Mucosa of descending colon (tissue), 3 donors: ENCODE results near the gene SLC35A5. TPM values are rescaled to one million over a fixed set of nuclear protein-coding genes. Genes with fewer than 3 reads are reported as not detected.

ENCODE experiments used
- ATAC-seq: fragments of 200-7000 bp; cut with Tn5 transposase; one replicate; pipeline ENCODE4 v1.9.1; 2020; ENCODE audit warnings: mild to moderate bottlenecking, moderate library complexity
- DNase-seq, 3 donors: peaks; one replicate each; pipeline ENCODE4 v3.0.0-alpha.2; 2020
- H3K36me3 ChIP-seq: fragments of 200-600 bp; one replicate; pipeline ENCODE4 v1.8.0; 2021; ENCODE audit warnings: low read depth, mild to moderate bottlenecking
- H3K4me1 ChIP-seq: fragments of 200-600 bp; one replicate; pipeline ENCODE4 v1.8.0; 2021; ENCODE audit warnings: low read depth, mild to moderate bottlenecking
- H3K4me3 ChIP-seq: fragments of 200-600 bp; one replicate; pipeline ENCODE4 v1.8.0; 2021; ENCODE audit warnings: mild to moderate bottlenecking
- H3K9me3 ChIP-seq: fragments of 200-600 bp; one replicate; pipeline ENCODE4 v1.8.0; 2021; ENCODE audit warnings: mild to moderate bottlenecking
- intact Hi-C, 2 donors: fragments of 100-400 bp; cut with DNase I in 1 of 2; cut with micrococcal nuclease in 1 of 2; formaldehyde crosslinking; loops; one replicate each; pipeline versions ENCODE4 v1.11.0 to v1.11.1; 2022; cut with DNase I, micrococcal nuclease
- total RNA-seq, 3 donors: library from RNA; stranded (reverse); fragmentation: NEBNext Ultra II Directional in 2 of 3; extraction: Animal tissue kit (Norgen Biotek cat#: 25700) in 2 of 3; gene quantifications; one replicate each; pipeline versions ENCODE4 v1.2.1 to v1.2.4, GENCODE V29; 2021 to 2023
- TF ChIP-seq, protein P1 (sequence below): fragments of 200-600 bp; IDR thresholded peaks from one replicate; pipeline ENCODE4 v1.8.0; 2022; ENCODE audit warnings: antibody characterized with exemption, mild to moderate bottlenecking
- donor health status: DM: no; HTN: no; CAD: no; lungs with moderate emphysema.
- donor health status: DM: no; HTN: no; CAD: no.
- donor health status: DM: no; HTN: yes; CAD: no.

SLC35A5 gene
- total RNA-seq, 3 donors from 2014 or later = 34.9 to 39.4 (median 36.3) TPM

DNA sequence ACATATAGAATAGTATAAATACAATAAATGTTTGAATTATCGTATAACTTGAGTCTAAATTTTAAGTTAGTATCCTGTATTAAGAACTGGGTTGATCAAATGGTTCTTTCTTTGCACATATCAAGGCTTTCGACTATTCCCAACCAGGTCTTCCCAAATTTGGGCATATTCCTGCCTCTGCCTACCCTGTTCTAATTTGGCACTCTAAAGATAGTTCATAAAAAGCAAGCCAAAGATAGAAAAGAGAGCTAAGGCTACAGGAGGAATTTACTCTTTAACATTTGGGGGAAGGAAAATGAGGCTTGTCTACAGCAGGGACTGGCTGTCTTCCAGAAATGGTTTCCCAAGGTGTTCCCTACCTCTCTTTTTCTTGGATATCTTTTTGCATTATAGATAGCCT lies 36.1 kb downstream of the SLC35A5 start:
- intact Hi-C loops = no loop called here
- DNase-seq = no peak
- Histone ChIP-seq H3K36me3 (no peaks in the 10 kb centered on the region), H3K9me3 (no peaks in the 10 kb centered on the region), H3K4me3 (no peak overlapping the region), H3K4me1 (no peaks in the 10 kb centered on the region)
- TF ChIP-seq, protein P1, sequence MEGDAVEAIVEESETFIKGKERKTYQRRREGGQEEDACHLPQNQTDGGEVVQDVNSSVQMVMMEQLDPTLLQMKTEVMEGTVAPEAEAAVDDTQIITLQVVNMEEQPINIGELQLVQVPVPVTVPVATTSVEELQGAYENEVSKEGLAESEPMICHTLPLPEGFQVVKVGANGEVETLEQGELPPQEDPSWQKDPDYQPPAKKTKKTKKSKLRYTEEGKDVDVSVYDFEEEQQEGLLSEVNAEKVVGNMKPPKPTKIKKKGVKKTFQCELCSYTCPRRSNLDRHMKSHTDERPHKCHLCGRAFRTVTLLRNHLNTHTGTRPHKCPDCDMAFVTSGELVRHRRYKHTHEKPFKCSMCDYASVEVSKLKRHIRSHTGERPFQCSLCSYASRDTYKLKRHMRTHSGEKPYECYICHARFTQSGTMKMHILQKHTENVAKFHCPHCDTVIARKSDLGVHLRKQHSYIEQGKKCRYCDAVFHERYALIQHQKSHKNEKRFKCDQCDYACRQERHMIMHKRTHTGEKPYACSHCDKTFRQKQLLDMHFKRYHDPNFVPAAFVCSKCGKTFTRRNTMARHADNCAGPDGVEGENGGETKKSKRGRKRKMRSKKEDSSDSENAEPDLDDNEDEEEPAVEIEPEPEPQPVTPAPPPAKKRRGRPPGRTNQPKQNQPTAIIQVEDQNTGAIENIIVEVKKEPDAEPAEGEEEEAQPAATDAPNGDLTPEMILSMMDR = no peak
- no peak for ATAC-seq

DNA sequence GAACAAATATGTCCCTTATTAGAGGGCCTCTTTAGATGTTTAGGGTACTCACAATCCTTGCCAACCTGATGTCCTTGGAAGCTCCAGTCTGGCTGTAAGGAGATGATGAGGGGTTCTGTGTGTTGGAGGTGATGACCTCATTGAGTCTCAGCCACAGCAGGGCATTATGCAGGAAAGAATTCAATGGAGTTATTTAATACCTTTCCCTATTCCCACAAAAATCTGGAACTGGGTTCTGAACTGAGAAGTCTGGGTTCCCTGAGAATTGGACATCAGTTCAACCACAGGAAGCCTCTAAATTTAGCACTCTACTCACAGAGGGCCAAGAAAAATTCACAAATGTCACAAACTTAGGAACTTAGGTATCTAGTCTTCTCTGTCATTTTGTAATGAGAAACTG lies 36.9 kb downstream of the SLC35A5 start:
- no peaks in the 10 kb centered on the region for H3K4me1 ChIP-seq
- intact Hi-C loops = no loop called here

DNA sequence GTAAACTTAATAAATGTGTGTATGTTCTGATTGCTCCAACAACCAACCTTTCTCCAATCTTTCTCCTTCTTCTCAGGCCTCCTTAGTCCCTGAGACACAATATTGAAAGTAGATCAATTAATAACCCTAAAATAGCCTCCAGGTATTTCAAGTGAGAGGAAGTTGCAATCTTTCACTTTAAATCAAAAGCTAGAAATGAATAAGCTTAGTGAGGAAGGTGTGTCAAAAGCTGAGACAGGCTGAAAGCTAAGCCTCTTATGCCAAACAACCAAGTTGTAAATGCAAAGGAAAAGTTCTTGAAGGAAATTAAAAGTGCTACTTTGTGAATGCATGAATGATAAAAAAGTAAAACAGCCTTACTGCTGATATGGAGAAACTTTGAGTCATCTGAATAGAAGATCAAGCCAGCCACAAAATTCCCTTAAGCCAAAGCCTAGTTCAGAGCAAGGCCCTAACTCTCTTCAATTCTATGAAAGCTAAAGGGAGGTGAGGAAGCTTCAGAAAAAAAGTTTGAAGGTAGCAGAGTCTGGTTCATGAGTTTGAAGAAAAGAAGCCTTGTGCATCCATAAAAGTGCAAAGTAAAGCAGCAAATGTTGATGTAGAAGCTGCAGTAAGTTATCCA lies 40.5 kb downstream of the SLC35A5 start:
- Histone ChIP-seq H3K36me3 (no peaks in the 10 kb centered on the region), H3K9me3 (no peaks in the 10 kb centered on the region), H3K4me1 (no peaks in the 10 kb centered on the region), H3K4me3 (no peak overlapping the region)
- TF ChIP-seq, protein P1 = no peak
- DNase-seq (no peak), ATAC-seq (no peak)
- intact Hi-C loops = no loop called here

More for the DNA sequence above, 36.9 kb downstream of the SLC35A5 start:
- Histone ChIP-seq H3K9me3 (no peaks in the 10 kb centered on the region), H3K36me3 (no peaks in the 10 kb centered on the region), H3K4me3 (no peak overlapping the region)
- ATAC-seq = no peak
- TF ChIP-seq, protein P1 = no peak
- DNase-seq = no peak

DNA sequence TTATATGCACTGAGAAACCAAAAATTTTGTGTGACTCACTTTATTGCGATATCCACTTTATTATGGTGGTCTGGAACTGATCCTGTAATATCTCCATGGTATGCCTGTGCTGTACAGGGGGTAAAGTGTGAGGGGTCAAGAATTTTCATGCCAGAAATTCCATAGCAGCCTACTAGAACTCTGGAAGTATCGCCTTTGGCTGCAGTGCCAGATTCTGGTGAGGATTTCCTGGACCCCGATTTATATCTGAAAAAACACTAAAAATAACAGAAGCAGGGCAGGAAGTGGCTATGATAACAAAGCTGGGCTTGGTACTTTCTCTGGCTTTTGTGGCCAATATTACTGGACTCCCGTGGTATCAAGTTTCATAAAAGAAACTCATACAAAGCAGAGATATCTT lies 42.7 kb downstream of the SLC35A5 start:
- Histone ChIP-seq H3K36me3 (no peaks in the 10 kb centered on the region), H3K4me1 (no peaks in the 10 kb centered on the region), H3K9me3 (no peaks in the 10 kb centered on the region), H3K4me3 (no peak overlapping the region)
- ATAC-seq = no peak
- TF ChIP-seq, protein P1 = no peak
- intact Hi-C loops = no loop called here
- no peak for DNase-seq

DNA sequence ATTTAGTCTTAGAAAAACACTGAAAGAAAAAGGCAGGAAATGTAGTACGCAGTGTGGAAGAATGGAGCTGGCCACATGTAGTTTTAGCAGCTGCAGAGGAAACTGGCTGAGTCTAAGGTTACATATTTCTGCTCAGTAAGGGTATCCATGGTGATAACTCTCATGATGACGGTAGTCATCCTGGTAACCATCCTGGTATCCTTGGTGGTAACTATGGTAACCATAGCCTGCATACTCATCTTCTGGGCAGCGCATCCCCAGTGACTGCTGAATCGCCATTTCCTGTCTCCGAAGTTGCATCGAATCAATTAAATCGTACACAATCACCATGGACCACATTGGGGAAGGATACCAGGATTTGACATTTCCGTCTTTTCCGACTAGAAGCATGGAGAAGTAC lies 43.4 kb downstream of the SLC35A5 start:
- no peak overlapping the region for H3K4me3 ChIP-seq
- no peaks in the 10 kb centered on the region for H3K4me1 ChIP-seq
- intact Hi-C loops = no loop called here
- DNase-seq (no peak), ATAC-seq (no peak)
- H3K9me3 ChIP-seq = no peaks in the 10 kb centered on the region
- no peaks in the 10 kb centered on the region for H3K36me3 ChIP-seq
- TF ChIP-seq, protein P1 = no peak

DNA sequence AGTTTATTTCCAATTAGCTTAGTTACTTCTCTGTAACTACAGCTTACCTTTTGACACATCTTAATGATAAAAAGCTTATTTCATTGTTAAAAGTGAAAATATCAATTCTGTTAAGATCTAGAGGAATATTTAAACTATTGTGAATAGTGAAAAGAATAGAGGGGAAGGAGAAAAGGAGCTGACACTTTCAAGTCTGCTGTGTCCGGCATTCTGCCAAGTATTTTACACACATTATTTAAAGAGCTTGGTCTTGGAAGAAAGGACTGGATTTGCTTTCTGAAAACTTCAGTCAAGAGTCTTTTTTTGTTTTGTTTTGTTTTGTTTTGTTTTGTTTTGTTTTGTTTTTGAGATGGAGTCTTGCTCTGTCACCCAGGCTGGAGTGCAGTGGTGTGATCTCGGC lies 44.3 kb downstream of the SLC35A5 start:
- H3K4me3 ChIP-seq = no peak overlapping the region
- intact Hi-C loops = no loop called here
- TF ChIP-seq, protein P1 = no peak

More for the DNA sequence above, 44.3 kb downstream of the SLC35A5 start:
- no peaks in the 10 kb centered on the region for H3K4me1 ChIP-seq
- H3K36me3 ChIP-seq = no peaks in the 10 kb centered on the region
- no peak for ATAC-seq
- DNase-seq = no peak
- no peaks in the 10 kb centered on the region for H3K9me3 ChIP-seq
